Prostate gland (tissue), 2 donors: ENCODE data around the gene CHCHD6. TPM values are rescaled to one million over a fixed set of nuclear protein-coding genes. Genes with fewer than 3 reads are reported as not detected.

ENCODE experiments used
- DNase-seq: peaks from one replicate; pipeline ENCODE4 v3.0.0-alpha.2; 2019; ENCODE audit warnings: low spot score
- H3K27ac ChIP-seq, 2 donors: fragments of 200-600 bp; sonication (generic); 2 replicates each; pipeline ENCODE4 v1.5.1; 2017 to 2019
- H3K27me3 ChIP-seq: fragments of 200-600 bp; sonication (generic); replicated peaks from 2 replicates; pipeline ENCODE4 v1.5.1; 2019; ENCODE audit not compliant: insufficient read depth
- H3K36me3 ChIP-seq, 2 donors: fragments of 200-600 bp; sonication (generic); 1 replicate in 1 of 2; 2 replicates in 1 of 2; pipeline versions ENCODE4 v1.5.1 to v1.8.1; 2017 to 2019
- H3K4me1 ChIP-seq: fragments of 200-600 bp; sonication (generic); replicated peaks from 2 replicates; pipeline ENCODE4 v1.5.1; 2019
- H3K4me3 ChIP-seq, 2 donors: fragments of 200-600 bp; sonication (generic); 2 replicates each; pipeline ENCODE4 v1.5.1; 2017 to 2019
- H3K9me3 ChIP-seq: fragments of 200-600 bp; sonication (generic); 2 replicates; pipeline ENCODE4 v1.5.1; 2017
- CTCF ChIP-seq, 4 experiments: fragments of 200-600 bp in 2 of 4; fragments of 450-650 bp in 2 of 4; sonication (generic) in 2 of 4; IDR thresholded peaks; 1 replicate in 3 of 4; 2 replicates in 1 of 4; pipeline ENCODE4 v1.5.1; 2016 to 2019; ENCODE audit warnings: antibody characterized with exemption in 4 of 4, mild to moderate bottlenecking in 2 of 4, moderate library complexity in 2 of 4
- POLR2A ChIP-seq: fragments of 450-650 bp; IDR thresholded peaks from one replicate; pipeline ENCODE4 v1.6.1; 2016; ENCODE audit warnings: antibody characterized with exemption, mild to moderate bottlenecking
- POLR2AphosphoS5 ChIP-seq: sonication (generic); formaldehyde crosslinking; IDR thresholded peaks from one replicate; pipeline ENCODE4 v1.6.1; 2017; ENCODE audit warnings: antibody characterized with exemption
- WGBS: methylation state at CpG from one replicate; pipeline ENCODE4 v1.1.5; 2018; 5-methylcytosine and 5-hydroxymethylcytosine counted together
- intact Hi-C: fragments of 100-400 bp; cut with DNase I; formaldehyde crosslinking; loops from one replicate; pipeline ENCODE4 v1.14.2; 2022
- total RNA-seq, 2 donors: library from RNA; depleted of rRNA; stranded (reverse); fragments of >200 nt; gene quantifications; one replicate each; pipeline ENCODE4 v1.1.0, GENCODE V29; 2016

CHCHD6 gene
- total RNA-seq, 2 donors from 2014 or later, result 13.9 to 34.4 TPM

- Histone ChIP-seq H3K27ac (no peak overlapping the region), H3K4me3 (no peak overlapping the region), H3K36me3 (no peaks in the 10 kb centered on the region), H3K4me1 (no peaks in the 10 kb centered on the region), H3K27me3 (no peaks in the 10 kb centered on the region), H3K9me3 (no peaks in the 10 kb centered on the region)
- DNase-seq, result no peak
- TF ChIP-seq CTCF (IDR thresholded peaks at IDR 0.05), result no peak
- 90% methylated on average over 2 of the region's 2 CpGs for WGBS
- intact Hi-C loops, result no loop called here
Measured at GRCh38 chr3:126893651-126894050, 189.6 kb downstream of the CHCHD6 start.

- intact Hi-C loops, result no loop called here
- WGBS, result 94% methylated on average over 4 of the region's 4 CpGs
Measured at GRCh38 chr3:126894475-126894874, 190.4 kb downstream of the CHCHD6 start.

GRCh38 chr3:126895178-126896066, 191.4 kb downstream of the CHCHD6 start:
- Histone ChIP-seq H3K4me3 (no peak overlapping the region), H3K9me3 (no peaks in the 10 kb centered on the region), H3K27ac (no peak overlapping the region), H3K4me1 (no peaks in the 10 kb centered on the region), H3K36me3 (no peaks in the 10 kb centered on the region), H3K27me3 (no peaks in the 10 kb centered on the region)
- 82% methylated on average over 7 of the region's 7 CpGs for WGBS
- TF ChIP-seq POLR2A, result no peak
- no peak for TF ChIP-seq CTCF (IDR thresholded peaks at IDR 0.05)
- TF ChIP-seq POLR2AphosphoS5, result no peak
- DNase-seq, result no peak
- intact Hi-C loops, result no loop called here

More at GRCh38 chr3:126894475-126894874, 190.4 kb downstream of the CHCHD6 start:
- no peaks in the 10 kb centered on the region for H3K4me1 ChIP-seq
- H3K27ac ChIP-seq, result no peak overlapping the region
- no peaks in the 10 kb centered on the region for H3K36me3 ChIP-seq
- H3K9me3 ChIP-seq, result no peaks in the 10 kb centered on the region
- DNase-seq, result no peak
- TF ChIP-seq POLR2AphosphoS5 (no peak), CTCF (IDR thresholded peaks at IDR 0.05) (no peak), POLR2A (no peak)
- no peaks in the 10 kb centered on the region for H3K27me3 ChIP-seq
- no peak overlapping the region for H3K4me3 ChIP-seq

- no peaks in the 10 kb centered on the region for H3K27me3 ChIP-seq
- no peaks in the 10 kb centered on the region for H3K9me3 ChIP-seq
- H3K4me3 ChIP-seq, result no peak overlapping the region
- H3K36me3 ChIP-seq, result no peaks in the 10 kb centered on the region
- DNase-seq, result no peak
- WGBS, result 71% methylated on average over 1 of the region's 1 CpG
- TF ChIP-seq POLR2A (no peak), POLR2AphosphoS5 (no peak), CTCF (IDR thresholded peaks at IDR 0.05) (no peak)
- intact Hi-C loops, result no loop called here
- no peaks in the 10 kb centered on the region for H3K4me1 ChIP-seq
- H3K27ac ChIP-seq, result no peak overlapping the region
Measured at GRCh38 chr3:126896067-126896441, 192.0 kb downstream of the CHCHD6 start.

GRCh38 chr3:126896968-126897367, 192.9 kb downstream of the CHCHD6 start:
- H3K27me3 ChIP-seq, result no peaks in the 10 kb centered on the region
- TF ChIP-seq CTCF (IDR thresholded peaks at IDR 0.05), result no peak
- TF ChIP-seq POLR2A, result no peak
- no peak for TF ChIP-seq POLR2AphosphoS5
- H3K4me3 ChIP-seq, result no peak overlapping the region
- intact Hi-C loops, result no loop called here
- no peak overlapping the region for H3K27ac ChIP-seq
- H3K9me3 ChIP-seq, result no peaks in the 10 kb centered on the region
- no peaks in the 10 kb centered on the region for H3K36me3 ChIP-seq
- 94% methylated on average over 6 of the region's 6 CpGs for WGBS
- DNase-seq, result no peak
- no peaks in the 10 kb centered on the region for H3K4me1 ChIP-seq
